ENCODE data around the gene F5.

F5 gene

GRCh38 chr1:169495046-169495775, 91.1 kb downstream of the F5 start:
- Histone ChIP-seq H3K9me3 (ENCODE audit: control insufficient read depth, low read length) (no peaks in the 10 kb centered on the region), H3K27me3 (replicated peaks; ENCODE audit: control insufficient read depth, insufficient read depth, low read length, poor library complexity, severe bottlenecking) (no peaks in the 10 kb centered on the region), H3K36me3 (ENCODE audit: control insufficient read depth, insufficient read depth, low read length) (no peaks in the 10 kb centered on the region), H3K27ac (ENCODE audit: insufficient read depth, low read length, poor library complexity, severe bottlenecking) (no peak overlapping the region), H3K4me1 (ENCODE audit: control insufficient read depth, insufficient read depth, low read length, poor library complexity, severe bottlenecking) (no peaks in the 10 kb centered on the region), H3K4me3 (ENCODE audit: insufficient read depth, low read depth, low read length, poor library complexity, severe bottlenecking) (no peak overlapping the region)
- no peak for DNase-seq

- Histone ChIP-seq H3K27me3 (replicated peaks; ENCODE audit: control insufficient read depth, insufficient read depth, low read length, poor library complexity, severe bottlenecking) (no peaks in the 10 kb centered on the region), H3K4me3 (ENCODE audit: insufficient read depth, low read depth, low read length, poor library complexity, severe bottlenecking) (no peak overlapping the region), H3K4me1 (ENCODE audit: control insufficient read depth, insufficient read depth, low read length, poor library complexity, severe bottlenecking) (no peaks in the 10 kb centered on the region), H3K36me3 (ENCODE audit: control insufficient read depth, insufficient read depth, low read length) (no peaks in the 10 kb centered on the region), H3K9me3 (ENCODE audit: control insufficient read depth, low read length) (no peaks in the 10 kb centered on the region), H3K27ac (ENCODE audit: insufficient read depth, low read length, poor library complexity, severe bottlenecking) (no peak overlapping the region)
- DNase-seq = no peak
Measured at GRCh38 chr1:169494343-169494742, 91.9 kb downstream of the F5 start.

DNA sequence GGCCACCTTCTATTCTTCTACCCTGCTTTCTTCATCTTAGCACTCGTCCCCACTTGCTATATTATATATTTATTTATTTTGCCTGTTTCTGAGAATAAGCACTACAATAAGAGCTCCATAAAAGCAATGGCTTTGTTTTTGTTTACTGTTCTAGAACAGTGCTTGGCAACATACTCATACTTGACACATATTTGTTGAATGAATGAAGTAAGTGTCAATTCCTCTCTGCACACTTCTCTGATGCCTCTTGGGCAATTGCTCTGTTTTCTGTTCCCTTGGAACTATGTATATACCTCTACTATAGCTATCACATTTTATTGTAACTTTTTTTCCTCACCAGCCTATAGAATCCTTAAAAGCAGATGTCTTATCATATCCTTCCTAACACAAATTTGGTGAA, 93.0 kb downstream of the F5 start:
- no peak for DNase-seq
- H3K4me3 ChIP-seq (ENCODE audit: insufficient read depth, low read depth, low read length, poor library complexity, severe bottlenecking) = no peak overlapping the region
- no peaks in the 10 kb centered on the region for H3K36me3 ChIP-seq (ENCODE audit: control insufficient read depth, insufficient read depth, low read length)
- no peaks in the 10 kb centered on the region for H3K9me3 ChIP-seq (ENCODE audit: control insufficient read depth, low read length)
- H3K27ac ChIP-seq (ENCODE audit: insufficient read depth, low read length, poor library complexity, severe bottlenecking) = no peak overlapping the region
- no peaks in the 10 kb centered on the region for H3K4me1 ChIP-seq (ENCODE audit: control insufficient read depth, insufficient read depth, low read length, poor library complexity, severe bottlenecking)
- no peaks in the 10 kb centered on the region for H3K27me3 ChIP-seq (replicated peaks; ENCODE audit: control insufficient read depth, insufficient read depth, low read length, poor library complexity, severe bottlenecking)

GRCh38 chr1:169491845-169492281, 94.4 kb downstream of the F5 start:
- H3K27me3 ChIP-seq (replicated peaks; ENCODE audit: control insufficient read depth, insufficient read depth, low read length, poor library complexity, severe bottlenecking) = no peaks in the 10 kb centered on the region
- H3K4me3 ChIP-seq (ENCODE audit: insufficient read depth, low read depth, low read length, poor library complexity, severe bottlenecking) = no peak overlapping the region
- H3K27ac ChIP-seq (ENCODE audit: insufficient read depth, low read length, poor library complexity, severe bottlenecking) = no peak overlapping the region
- no peak for DNase-seq
- H3K9me3 ChIP-seq (ENCODE audit: control insufficient read depth, low read length) = no peaks in the 10 kb centered on the region
- H3K4me1 ChIP-seq (ENCODE audit: control insufficient read depth, insufficient read depth, low read length, poor library complexity, severe bottlenecking) = no peaks in the 10 kb centered on the region
- H3K36me3 ChIP-seq (ENCODE audit: control insufficient read depth, insufficient read depth, low read length) = no peaks in the 10 kb centered on the region

DNA sequence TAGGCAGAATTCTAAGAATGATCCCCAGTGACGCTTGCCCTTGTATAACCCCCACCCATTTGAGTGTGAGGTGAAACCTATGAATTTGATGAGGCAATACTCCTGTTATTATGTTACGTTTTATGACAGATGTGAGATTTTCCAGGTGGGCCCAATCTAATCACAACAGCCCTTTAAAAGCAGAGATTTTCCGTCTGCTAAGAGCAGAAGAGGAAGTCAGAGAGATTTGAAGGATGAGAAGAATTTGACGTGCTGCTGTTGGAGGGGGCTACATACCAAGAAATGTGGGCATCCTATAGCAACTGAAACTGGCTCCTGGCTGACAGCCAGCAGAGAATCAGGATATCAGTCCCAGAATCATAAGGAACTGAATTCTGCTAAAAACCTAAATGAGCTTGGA, 98.1 kb downstream of the F5 start:
- no peak overlapping the region for H3K4me3 ChIP-seq (ENCODE audit: insufficient read depth, low read depth, low read length, poor library complexity, severe bottlenecking)
- H3K36me3 ChIP-seq (ENCODE audit: control insufficient read depth, insufficient read depth, low read length) = no peaks in the 10 kb centered on the region
- H3K9me3 ChIP-seq (ENCODE audit: control insufficient read depth, low read length) = no peaks in the 10 kb centered on the region
- DNase-seq = no peak
- H3K4me1 ChIP-seq (ENCODE audit: control insufficient read depth, insufficient read depth, low read length, poor library complexity, severe bottlenecking) = peaks cover 9% of the 10 kb centered on the region
- H3K27ac ChIP-seq (ENCODE audit: insufficient read depth, low read length, poor library complexity, severe bottlenecking) = no peak overlapping the region
- H3K27me3 ChIP-seq (replicated peaks; ENCODE audit: control insufficient read depth, insufficient read depth, low read length, poor library complexity, severe bottlenecking) = no peaks in the 10 kb centered on the region

DNA sequence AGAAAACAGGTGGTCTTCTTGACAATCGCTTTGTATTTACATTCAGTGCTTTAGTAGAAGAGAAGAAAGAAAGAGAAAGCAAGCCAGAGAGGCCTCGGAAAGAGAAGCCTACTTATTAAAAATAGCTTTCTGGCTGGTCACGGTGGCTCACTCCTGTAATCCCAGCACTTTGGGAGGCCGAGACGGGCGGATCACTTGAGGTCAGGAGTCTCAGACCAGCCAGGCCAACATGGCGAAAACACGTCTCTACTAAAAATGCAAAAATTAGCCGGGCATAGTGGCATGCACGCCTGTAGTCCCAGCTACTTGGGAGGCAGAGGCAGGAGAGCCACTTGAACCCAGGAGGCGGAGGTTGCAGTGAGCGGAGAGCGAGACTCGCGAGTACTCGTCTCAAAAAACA, 98.7 kb downstream of the F5 start:
- Histone ChIP-seq H3K27me3 (replicated peaks; ENCODE audit: control insufficient read depth, insufficient read depth, low read length, poor library complexity, severe bottlenecking) (no peaks in the 10 kb centered on the region), H3K27ac (ENCODE audit: insufficient read depth, low read length, poor library complexity, severe bottlenecking) (no peak overlapping the region)
- no peak for DNase-seq

DNA sequence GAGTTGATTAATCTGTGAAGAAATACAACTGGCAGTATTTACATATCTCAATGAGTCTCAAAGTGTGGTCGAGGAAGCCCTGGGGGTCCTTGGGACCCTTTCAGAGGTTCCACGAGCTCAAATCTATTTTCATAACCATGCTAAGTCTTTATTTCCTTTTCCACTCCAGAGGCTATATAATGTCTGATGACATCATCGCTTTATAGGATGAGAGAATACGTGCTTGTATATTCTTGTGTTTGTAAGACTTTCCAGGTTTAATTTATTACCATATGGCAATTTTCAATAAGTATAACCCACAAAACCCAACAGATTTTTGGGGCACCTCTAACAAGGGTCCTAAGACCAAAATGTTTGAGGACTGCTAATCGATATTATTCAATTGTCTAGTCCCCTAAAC, 99.1 kb downstream of the F5 start:
- peaks cover 9% of the 10 kb centered on the region for H3K4me1 ChIP-seq (ENCODE audit: control insufficient read depth, insufficient read depth, low read length, poor library complexity, severe bottlenecking)

More for the DNA sequence above, 98.7 kb downstream of the F5 start:
- Histone ChIP-seq H3K9me3 (ENCODE audit: control insufficient read depth, low read length) (no peaks in the 10 kb centered on the region), H3K4me3 (ENCODE audit: insufficient read depth, low read depth, low read length, poor library complexity, severe bottlenecking) (no peak overlapping the region), H3K4me1 (ENCODE audit: control insufficient read depth, insufficient read depth, low read length, poor library complexity, severe bottlenecking) (peaks cover 9% of the 10 kb centered on the region), H3K36me3 (ENCODE audit: control insufficient read depth, insufficient read depth, low read length) (no peaks in the 10 kb centered on the region)

GRCh38 chr1:169486281-169487051, 99.8 kb downstream of the F5 start:
- Histone ChIP-seq H3K36me3 (ENCODE audit: control insufficient read depth, insufficient read depth, low read length) (no peaks in the 10 kb centered on the region), H3K4me1 (ENCODE audit: control insufficient read depth, insufficient read depth, low read length, poor library complexity, severe bottlenecking) (peaks cover 9% of the 10 kb centered on the region), H3K4me3 (ENCODE audit: insufficient read depth, low read depth, low read length, poor library complexity, severe bottlenecking) (peak overlapping the region; percentile 85), H3K9me3 (ENCODE audit: control insufficient read depth, low read length) (no peaks in the 10 kb centered on the region), H3K27ac (ENCODE audit: insufficient read depth, low read length, poor library complexity, severe bottlenecking) (peak overlapping the region; percentile 61), H3K27me3 (replicated peaks; ENCODE audit: control insufficient read depth, insufficient read depth, low read length, poor library complexity, severe bottlenecking) (no peaks in the 10 kb centered on the region)
- no peak for DNase-seq

More for the DNA sequence above, 99.1 kb downstream of the F5 start:
- H3K36me3 ChIP-seq (ENCODE audit: control insufficient read depth, insufficient read depth, low read length) = no peaks in the 10 kb centered on the region
- H3K4me3 ChIP-seq (ENCODE audit: insufficient read depth, low read depth, low read length, poor library complexity, severe bottlenecking) = no peak overlapping the region
- H3K9me3 ChIP-seq (ENCODE audit: control insufficient read depth, low read length) = no peaks in the 10 kb centered on the region
- no peak overlapping the region for H3K27ac ChIP-seq (ENCODE audit: insufficient read depth, low read length, poor library complexity, severe bottlenecking)
- DNase-seq = no peak
- no peaks in the 10 kb centered on the region for H3K27me3 ChIP-seq (replicated peaks; ENCODE audit: control insufficient read depth, insufficient read depth, low read length, poor library complexity, severe bottlenecking)

DNA sequence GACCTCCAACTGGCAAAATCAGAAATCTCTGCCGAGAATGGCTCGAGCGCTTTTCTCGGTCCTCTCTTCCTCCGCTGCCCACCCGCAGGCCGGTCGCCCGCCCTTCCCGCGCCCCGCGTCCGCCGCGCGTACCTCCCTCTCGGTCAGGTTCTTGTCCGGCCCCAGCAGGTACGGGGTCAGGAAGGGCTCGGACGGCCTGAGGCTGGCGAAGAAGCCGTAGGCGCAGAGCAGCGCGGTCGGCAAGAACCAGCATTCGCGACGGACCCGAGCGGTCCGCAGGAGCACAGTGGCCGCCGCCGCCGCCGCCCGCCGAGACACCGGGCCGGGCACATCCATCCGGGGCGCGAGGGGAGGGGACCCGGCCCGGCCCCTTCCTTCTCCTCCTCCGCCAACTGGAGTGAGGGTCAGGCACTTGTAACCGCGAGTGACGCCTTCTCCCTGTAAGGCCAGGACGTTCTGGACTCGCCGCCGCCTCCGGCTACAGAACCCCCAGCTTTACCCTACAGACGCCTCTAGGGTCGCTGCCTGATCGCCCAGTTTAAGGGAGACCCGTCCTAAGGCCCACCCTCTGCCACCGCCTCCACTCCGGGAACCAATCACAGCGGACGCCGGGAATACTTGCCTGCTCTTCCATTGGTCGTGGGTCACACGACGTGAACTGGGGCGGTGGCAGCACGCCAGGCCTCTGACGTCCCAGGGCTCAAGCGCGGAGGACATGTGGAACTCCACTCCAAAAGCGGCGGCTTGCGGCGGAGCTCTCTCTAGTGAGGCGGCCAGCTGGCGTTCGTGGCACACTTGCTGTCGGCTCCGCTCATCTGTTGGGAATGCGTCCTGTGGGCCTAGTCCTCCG, 100.6 kb downstream of the F5 start, which contains the start of gene SLC19A2:
SLC19A2 (minus strand) TSS at position 514 of the 850 bp plus-strand sequence; CDS start at position 336, 178 bp downstream.
- peak within 1 kb of the TSS; percentile 61 for H3K27ac ChIP-seq (ENCODE audit: insufficient read depth, low read length, poor library complexity, severe bottlenecking)
- H3K9me3 ChIP-seq (ENCODE audit: control insufficient read depth, low read length) = no peaks in the 10 kb centered on the region
- peaks cover 9% of the 10 kb centered on the region for H3K4me1 ChIP-seq (ENCODE audit: control insufficient read depth, insufficient read depth, low read length, poor library complexity, severe bottlenecking)
- H3K27me3 ChIP-seq (replicated peaks; ENCODE audit: control insufficient read depth, insufficient read depth, low read length, poor library complexity, severe bottlenecking) = no peaks in the 10 kb centered on the region
- H3K4me3 ChIP-seq (ENCODE audit: insufficient read depth, low read depth, low read length, poor library complexity, severe bottlenecking) = peak within 1 kb of the TSS; percentile 85
- H3K36me3 ChIP-seq (ENCODE audit: control insufficient read depth, insufficient read depth, low read length) = no peaks in the 10 kb centered on the region
- DNase-seq = peak; percentile 87 to 92 (median 90)

Data from effector memory CD4-positive, alpha-beta T cell (primary cell).